Esophagus muscularis mucosa (tissue), 4 donors: ENCODE measurements around the gene RHBDF2.

Experiments used
- CTCF ChIP-seq, 3 experiments: fragments of 200-600 bp in 2 of 3; fragments of 450-650 bp in 1 of 3; sonication (generic) in 2 of 3; IDR thresholded peaks; one replicate each; pipeline ENCODE4 v1.5.1; 2017 to 2019; ENCODE audit warnings: antibody characterized with exemption in 3 of 3, mild to moderate bottlenecking in 2 of 3, moderate library complexity in 1 of 3
- EP300 ChIP-seq: sonication (generic); formaldehyde crosslinking; IDR thresholded peaks from one replicate; pipeline ENCODE4 v1.6.1; 2017; ENCODE audit warnings: antibody characterized with exemption
- POLR2AphosphoS5 ChIP-seq, 2 donors: sonication (generic); formaldehyde crosslinking; IDR thresholded peaks; one replicate each; pipeline ENCODE4 v1.6.1; 2017; ENCODE audit warnings: antibody characterized with exemption in 2 of 2

- TF ChIP-seq CTCF (IDR thresholded peaks at IDR 0.05) (no peak), POLR2AphosphoS5 (IDR thresholded peaks at IDR 0.05) (no peak), EP300 (no peak)
Measured at GRCh38 chr17:76466775-76467130, 34.5 kb downstream of the RHBDF2 start.
